Nephron (organoid): ENCODE results near the gene CINP.

Experiments
- H3K27ac Mint-ChIP-seq, 3 experiments: 2 replicates each; pipeline ENCODE4 v1.8.0; 2020; ENCODE audit warnings: mixed read lengths in 3 of 3, mild to moderate bottlenecking in 2 of 3, moderate library complexity in 1 of 3
- H3K27me3 Mint-ChIP-seq: 2 replicates; pipeline ENCODE4 v1.8.0; 2021; ENCODE audit warnings: low read depth, mild to moderate bottlenecking, moderate library complexity, mixed read lengths
- H3K36me3 Mint-ChIP-seq: 2 replicates; pipeline ENCODE4 v1.8.0; 2020; ENCODE audit warnings: low read depth, mixed read lengths
- H3K4me1 Mint-ChIP-seq: 2 replicates; pipeline ENCODE4 v1.8.0; 2020; ENCODE audit warnings: mixed read lengths
- H3K4me3 Mint-ChIP-seq, 3 experiments: 2 replicates each; pipeline ENCODE4 v1.8.0; 2020; ENCODE audit warnings: mild to moderate bottlenecking in 3 of 3, mixed read lengths in 3 of 3, moderate library complexity in 2 of 3
- H3K9me3 Mint-ChIP-seq: 2 replicates; pipeline ENCODE4 v1.8.0; 2020; ENCODE audit warnings: mixed read lengths
- TF ChIP-seq, protein P1 (sequence below), 3 experiments: fragments of 200-600 bp; sonication (generic); IDR thresholded peaks; one replicate each; pipeline ENCODE4 v1.5.0; 2021; ENCODE audit warnings: antibody characterized with exemption in 3 of 3; ENCODE audit not compliant: unreplicated experiment in 3 of 3

Gene CINP

DNA sequence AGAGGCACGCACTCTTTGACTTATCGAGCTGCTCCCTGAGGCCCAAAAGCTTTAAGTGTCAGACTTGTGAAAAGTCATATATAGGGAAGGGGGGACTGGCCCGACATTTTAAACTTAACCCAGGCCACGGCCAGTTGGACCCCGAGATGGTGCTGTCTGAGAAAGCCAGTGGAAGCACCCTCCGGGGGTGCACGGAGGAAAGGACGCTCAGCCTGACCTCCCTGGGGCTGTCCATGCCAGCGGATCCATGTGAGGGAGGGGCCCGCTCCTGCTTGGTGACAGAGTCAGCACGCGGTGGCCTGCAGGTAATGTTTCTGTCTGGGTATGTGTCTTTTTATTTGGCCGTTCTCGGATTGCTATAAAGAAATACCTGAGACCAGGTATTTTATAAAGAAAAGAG lies 36.1 kb downstream of the CINP start:
- TF ChIP-seq, protein P1, sequence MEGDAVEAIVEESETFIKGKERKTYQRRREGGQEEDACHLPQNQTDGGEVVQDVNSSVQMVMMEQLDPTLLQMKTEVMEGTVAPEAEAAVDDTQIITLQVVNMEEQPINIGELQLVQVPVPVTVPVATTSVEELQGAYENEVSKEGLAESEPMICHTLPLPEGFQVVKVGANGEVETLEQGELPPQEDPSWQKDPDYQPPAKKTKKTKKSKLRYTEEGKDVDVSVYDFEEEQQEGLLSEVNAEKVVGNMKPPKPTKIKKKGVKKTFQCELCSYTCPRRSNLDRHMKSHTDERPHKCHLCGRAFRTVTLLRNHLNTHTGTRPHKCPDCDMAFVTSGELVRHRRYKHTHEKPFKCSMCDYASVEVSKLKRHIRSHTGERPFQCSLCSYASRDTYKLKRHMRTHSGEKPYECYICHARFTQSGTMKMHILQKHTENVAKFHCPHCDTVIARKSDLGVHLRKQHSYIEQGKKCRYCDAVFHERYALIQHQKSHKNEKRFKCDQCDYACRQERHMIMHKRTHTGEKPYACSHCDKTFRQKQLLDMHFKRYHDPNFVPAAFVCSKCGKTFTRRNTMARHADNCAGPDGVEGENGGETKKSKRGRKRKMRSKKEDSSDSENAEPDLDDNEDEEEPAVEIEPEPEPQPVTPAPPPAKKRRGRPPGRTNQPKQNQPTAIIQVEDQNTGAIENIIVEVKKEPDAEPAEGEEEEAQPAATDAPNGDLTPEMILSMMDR (IDR thresholded peaks at IDR 0.05; ENCODE audit: unreplicated experiment in 3 of 3), result no peak
- Mint-ChIP-seq H3K27me3 (peaks cover 3% of the 10 kb centered on the region), H3K4me1 (peaks cover 9% of the 10 kb centered on the region), H3K36me3 (peaks cover 11% of the 10 kb centered on the region), H3K27ac (no peak overlapping the region), H3K9me3 (no peaks in the 10 kb centered on the region), H3K4me3 (no peak overlapping the region)

DNA sequence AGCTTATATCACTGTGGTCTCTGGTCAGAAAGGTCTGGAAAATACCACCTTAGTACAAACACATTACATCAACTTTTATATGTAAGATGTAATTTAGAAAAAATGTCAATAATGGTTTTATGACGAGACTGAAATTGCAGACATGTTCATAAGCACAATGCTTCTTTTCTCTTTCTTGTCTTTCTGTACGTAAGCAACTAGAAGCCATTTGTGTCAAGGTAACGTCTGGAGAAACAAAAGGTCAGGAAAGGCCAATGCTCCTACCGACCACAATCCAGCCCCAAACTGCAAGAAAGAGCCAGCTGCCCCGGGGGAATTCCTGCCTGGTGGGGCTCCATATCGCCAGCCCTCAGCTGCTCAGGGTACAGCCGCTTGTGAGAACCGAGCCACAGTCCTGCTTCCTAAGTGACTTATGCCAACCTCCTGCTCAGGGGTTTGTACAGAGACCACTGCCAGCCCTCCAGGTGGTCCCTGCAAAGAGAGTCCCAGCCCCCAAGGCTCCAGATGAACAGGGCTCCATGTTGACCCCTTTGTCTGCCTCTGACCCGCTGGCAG lies 36.8 kb downstream of the CINP start:
- no peaks in the 10 kb centered on the region for H3K9me3 Mint-ChIP-seq
- H3K27me3 Mint-ChIP-seq, result peaks cover 3% of the 10 kb centered on the region
- H3K4me3 Mint-ChIP-seq, result no peak overlapping the region
- TF ChIP-seq, protein P1 (IDR thresholded peaks at IDR 0.05; ENCODE audit: unreplicated experiment in 3 of 3), result no peak
- peaks cover 9% of the 10 kb centered on the region for H3K36me3 Mint-ChIP-seq
- no peak overlapping the region for H3K27ac Mint-ChIP-seq
- H3K4me1 Mint-ChIP-seq, result peaks cover 13% of the 10 kb centered on the region

DNA sequence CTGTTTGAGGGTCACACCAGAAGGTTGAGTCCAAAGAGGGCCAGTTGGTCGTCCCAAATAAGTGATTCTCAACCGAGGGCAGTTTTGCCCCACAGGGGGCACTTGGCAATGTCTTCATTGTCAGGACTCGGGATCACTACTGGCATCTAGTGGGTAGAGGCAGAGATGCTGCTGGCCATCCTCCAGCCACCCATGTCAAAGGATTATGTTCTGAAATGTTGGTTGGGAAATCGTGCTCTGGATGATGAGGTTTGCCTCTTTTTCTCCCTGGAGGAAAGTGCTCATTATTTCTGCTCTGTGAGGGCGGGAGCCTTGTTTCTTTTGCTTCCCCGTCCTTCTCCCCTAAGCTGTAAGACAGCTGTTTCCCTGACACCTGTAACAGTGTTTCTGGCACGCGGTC lies 39.6 kb downstream of the CINP start:
- Mint-ChIP-seq H3K9me3 (no peaks in the 10 kb centered on the region), H3K27me3 (peaks cover 3% of the 10 kb centered on the region), H3K36me3 (peaks cover 9% of the 10 kb centered on the region), H3K4me3 (peak overlapping the region; percentile 55 to 97 (median 83)), H3K4me1 (peaks cover 25% of the 10 kb centered on the region), H3K27ac (peak overlapping the region; percentile 54 to 93 (median 67))
- TF ChIP-seq, protein P1 (IDR thresholded peaks at IDR 0.05; ENCODE audit: unreplicated experiment in 3 of 3), result peak; percentile 33 to 47 (median 45)

DNA sequence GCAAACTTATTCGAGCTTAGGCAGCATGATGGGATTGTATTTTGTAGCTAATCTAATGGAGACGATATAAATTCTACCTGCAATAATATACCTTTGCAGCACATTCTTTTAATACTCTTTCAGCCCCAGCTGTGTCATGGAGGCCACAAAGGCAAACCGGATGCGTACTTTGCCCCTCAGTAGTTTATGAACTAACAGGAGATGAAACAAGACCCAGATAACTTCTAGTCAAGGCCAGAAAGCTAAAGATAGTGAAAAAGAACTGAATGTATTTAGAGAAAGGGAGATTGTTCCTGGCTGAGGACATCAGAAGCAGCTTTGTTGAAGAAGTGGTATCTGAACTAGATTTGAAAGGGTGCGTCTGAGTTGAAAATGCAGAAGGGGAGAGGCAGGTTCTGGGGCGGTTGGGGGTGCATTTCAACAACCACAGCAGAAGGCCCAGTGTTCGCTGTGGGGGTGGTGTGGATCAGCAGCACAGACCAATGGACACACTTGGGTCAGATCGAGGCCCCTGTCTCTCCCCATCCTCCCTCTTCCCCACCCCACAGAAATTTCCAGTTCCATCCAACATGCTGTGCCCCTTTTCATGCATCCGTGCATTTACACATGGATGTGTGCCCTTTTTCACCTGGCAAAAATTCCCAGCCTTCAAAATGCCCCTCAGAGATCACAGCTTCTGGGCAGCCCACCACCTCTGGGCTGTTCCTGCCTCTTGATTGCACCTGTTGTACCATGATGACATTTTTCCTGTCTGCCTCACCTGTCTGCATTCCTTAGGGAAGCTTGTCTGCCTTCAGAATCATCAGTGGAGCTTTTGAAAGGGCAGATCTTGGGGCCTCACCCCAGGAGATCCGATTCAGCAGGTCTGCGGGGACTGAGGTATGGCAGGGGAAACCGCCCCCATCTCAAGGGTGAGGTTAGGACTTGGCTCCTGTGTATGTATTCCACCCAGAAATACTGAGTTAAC lies 41.0 kb downstream of the CINP start:
- TF ChIP-seq, protein P1 (IDR thresholded peaks at IDR 0.05; ENCODE audit: unreplicated experiment in 3 of 3), result no peak
- peaks cover 39% of the 10 kb centered on the region for H3K4me1 Mint-ChIP-seq
- H3K27ac Mint-ChIP-seq, result peak overlapping the region; percentile 55 to 99 (median 74)
- peak overlapping the region; percentile 92 to 97 (median 94) for H3K4me3 Mint-ChIP-seq
- no peaks in the 10 kb centered on the region for H3K9me3 Mint-ChIP-seq
- peaks cover 5% of the 10 kb centered on the region for H3K27me3 Mint-ChIP-seq
- peaks cover 9% of the 10 kb centered on the region for H3K36me3 Mint-ChIP-seq

DNA sequence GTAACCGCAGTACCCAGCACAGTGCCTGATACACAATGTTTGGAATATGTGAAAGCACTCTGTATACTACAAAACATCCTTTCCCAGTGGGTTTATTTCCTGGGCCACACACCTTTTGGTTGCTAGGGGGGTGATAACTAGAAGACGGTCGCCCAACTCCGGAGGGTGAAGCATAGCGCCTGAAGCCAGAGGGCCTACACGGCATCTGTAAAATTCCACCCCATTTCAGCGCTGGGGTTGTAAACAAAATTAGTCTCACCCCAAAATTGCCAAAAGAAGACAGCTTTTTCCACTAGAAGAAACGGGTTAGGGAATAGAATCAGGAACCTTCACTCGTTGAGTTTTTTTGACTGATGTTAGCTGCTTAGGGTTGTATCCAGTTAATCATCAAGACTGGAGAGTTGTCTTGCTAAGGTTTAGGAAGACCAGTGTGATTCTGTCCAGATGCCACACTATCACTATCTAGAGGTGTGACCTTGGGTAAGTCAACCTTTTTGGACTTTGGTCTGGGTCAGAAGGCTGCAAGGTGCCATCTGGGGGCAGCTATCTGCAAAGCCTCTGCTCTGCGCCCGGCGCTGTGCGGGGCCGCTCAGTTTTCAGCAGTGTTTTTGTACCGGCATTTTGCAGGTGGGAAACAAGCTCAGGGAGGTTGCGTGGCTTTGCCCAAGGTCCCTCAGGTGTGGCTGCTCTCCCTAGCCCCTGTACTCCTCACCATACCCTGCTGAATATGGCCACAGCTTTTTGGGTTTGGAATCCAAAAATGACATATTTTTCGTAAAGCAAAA lies 41.8 kb downstream of the CINP start:
- TF ChIP-seq, protein P1 (IDR thresholded peaks at IDR 0.05; ENCODE audit: unreplicated experiment in 3 of 3), result no peak
- Mint-ChIP-seq H3K4me1 (peaks cover 48% of the 10 kb centered on the region), H3K36me3 (peaks cover 3% of the 10 kb centered on the region), H3K27ac (peak overlapping the region; percentile 99 to 100 (median 99)), H3K4me3 (peak overlapping the region; percentile 92 to 97 (median 94)), H3K27me3 (peaks cover 7% of the 10 kb centered on the region), H3K9me3 (no peaks in the 10 kb centered on the region)
